GM19455 (cell line): ENCODE measurements around the gene METTL18.
"Not testable (repeated sequence)": the region's sequence is repeated elsewhere in the genome, so short reads cannot be mapped to it uniquely, and the experiment has no call there.

Source experiments
- ATAC-seq: cut with Tn5 transposase; IDR thresholded peaks from one replicate; pipeline ENCODE4 v1.9.1; 2021; ENCODE audit not compliant: unreplicated experiment

Gene METTL18

GRCh38 chr1:169794530-169795416 is at the start of gene METTL18:
TSS of gene METTL18 (minus strand) at chr1:169794907. CDS start at chr1:169793695, 1,212 bp downstream.
- ATAC-seq: peak; percentile 96

GRCh38 chr1:169838942-169839341 is 44.2 kb upstream of the METTL18 start:
- no peak for ATAC-seq

GRCh38 chr1:169836198-169836597 is 41.5 kb upstream of the METTL18 start:
- ATAC-seq: no peak

- ATAC-seq: no peak
These were observed 40.9 kb upstream of the METTL18 start for GRCh38 chr1:169835647-169836046.

GRCh38 chr1:169834869-169835268 is 40.2 kb upstream of the METTL18 start:
- ATAC-seq: no peak

GRCh38 chr1:169833179-169833901 is 38.6 kb upstream of the METTL18 start:
- ATAC-seq: no peak

- no peak for ATAC-seq
These were observed 35.0 kb upstream of the METTL18 start for GRCh38 chr1:169829671-169830070.

GRCh38 chr1:169824153-169824552 is 29.4 kb upstream of the METTL18 start:
- no peak for ATAC-seq

GRCh38 chr1:169821500-169821899 is 26.8 kb upstream of the METTL18 start:
- no peak for ATAC-seq

GRCh38 chr1:169816617-169817016 is 21.9 kb upstream of the METTL18 start:
- ATAC-seq: no peak

- ATAC-seq: no peak
These were observed 19.6 kb upstream of the METTL18 start for GRCh38 chr1:169814265-169814664.

GRCh38 chr1:169812131-169812530 is 17.4 kb upstream of the METTL18 start:
- ATAC-seq: no peak

GRCh38 chr1:169811418-169812035 is 16.8 kb upstream of the METTL18 start:
- not testable (repeated sequence) for ATAC-seq

GRCh38 chr1:169809370-169810095 is 14.8 kb upstream of the METTL18 start:
- peak; percentile 66 for ATAC-seq

- ATAC-seq: no peak
These were observed 10.2 kb upstream of the METTL18 start for GRCh38 chr1:169804941-169805340.

- ATAC-seq: no peak
These were observed 8.2 kb upstream of the METTL18 start for GRCh38 chr1:169802888-169803287.

- no peak for ATAC-seq
These were observed 2.6 kb upstream of the METTL18 start for GRCh38 chr1:169797281-169797680.

GRCh38 chr1:169796274-169796810 is 1.6 kb upstream of the METTL18 start:
- ATAC-seq: no peak

- no peak for ATAC-seq
These were observed 980 bp upstream of the METTL18 start for GRCh38 chr1:169795687-169796086.

- no peak for ATAC-seq
These were observed 977 bp downstream of the METTL18 start for GRCh38 chr1:169793730-169794129.

- ATAC-seq: no peak
These were observed 6.3 kb downstream of the METTL18 start for GRCh38 chr1:169788402-169788801.
